Neural cell (in vitro differentiated cells): ENCODE measurements around the gene PGLYRP4. TPM values are rescaled to one million over a fixed set of nuclear protein-coding genes. Genes with fewer than 3 reads are reported as not detected.

Experiments used
- H2AFZ ChIP-seq: fragments of 200-600, 300-800 bp; sonication (generic), shearing (Covaris generic); 2 replicates; pipeline ENCODE4 v1.6.0; 2014; ENCODE audit warnings: low read depth, mild to moderate bottlenecking, antibody characterized with exemption, low read length, moderate library complexity
- H3F3A ChIP-seq: fragments of 200-600 bp; shearing (Covaris generic); 2 replicates; pipeline ENCODE4 v1.6.1; 2016; ENCODE audit warnings: mild to moderate bottlenecking, moderate library complexity, mixed read lengths, antibody characterized with exemption, low read length; ENCODE audit not compliant: insufficient read depth, poor library complexity, severe bottlenecking
- H3K27ac ChIP-seq: fragments of 200-600, 300-800 bp; sonication (generic), shearing (Covaris generic); 2 replicates; pipeline ENCODE4 v1.5.1; 2014; ENCODE audit warnings: mild to moderate bottlenecking, low read length, moderate library complexity
- H3K27me3 ChIP-seq: fragments of 300-800, 200-600 bp; sonication (generic), shearing (Covaris generic); 2 replicates; pipeline ENCODE4 v1.6.0; 2014; ENCODE audit warnings: mild to moderate bottlenecking, low read depth, low read length, moderate library complexity; ENCODE audit not compliant: insufficient read depth
- H3K36me3 ChIP-seq: fragments of 300-800, 200-600 bp; sonication (generic), shearing (Covaris generic); 2 replicates; pipeline ENCODE4 v1.5.1; 2014; ENCODE audit warnings: mild to moderate bottlenecking, antibody characterized with exemption, low read length, moderate library complexity; ENCODE audit not compliant: insufficient read depth
- H3K4me2 ChIP-seq: fragments of 300-800, 200-600 bp; sonication (generic), shearing (Covaris generic); 2 replicates; pipeline ENCODE4 v1.6.0; 2014; ENCODE audit warnings: mild to moderate bottlenecking, low read length
- H3K4me3 ChIP-seq: fragments of 300-800, 200-600 bp; sonication (generic), shearing (Covaris generic); 2 replicates; pipeline ENCODE4 v1.5.1; 2014; ENCODE audit warnings: mild to moderate bottlenecking, low read length, moderate library complexity
- H3K79me2 ChIP-seq: fragments of 200-600 bp; shearing (Covaris generic); replicated peaks from 2 replicates; pipeline ENCODE4 v1.6.0; 2014; ENCODE audit warnings: mild to moderate bottlenecking, low read length, moderate library complexity; ENCODE audit not compliant: insufficient read depth
- H3K9ac ChIP-seq: fragments of 300-800, 200-600 bp; sonication (generic), shearing (Covaris generic); 2 replicates; pipeline ENCODE4 v1.6.1; 2016; ENCODE audit warnings: mild to moderate bottlenecking, low read length, mixed read lengths
- H3K9me2 ChIP-seq: fragments of 200-600 bp; shearing (Covaris generic); 2 replicates; pipeline ENCODE4 v1.6.1; 2016; ENCODE audit warnings: mild to moderate bottlenecking, low read length, mixed read lengths; ENCODE audit not compliant: insufficient read depth
- H3K9me3 ChIP-seq: fragments of 200-600, 300-800 bp; sonication (generic), shearing (Covaris generic); 2 replicates; pipeline ENCODE4 v1.6.1; 2016; ENCODE audit warnings: mild to moderate bottlenecking, mixed run types, low read length, moderate library complexity, mixed read lengths
- H4K20me1 ChIP-seq: fragments of 200-600 bp; shearing (Covaris generic); 2 replicates; pipeline ENCODE4 v1.6.1; 2016; ENCODE audit warnings: mild to moderate bottlenecking, mixed run types; ENCODE audit not compliant: insufficient read depth
- CTCF ChIP-seq: fragments of 450-650 bp; IDR thresholded peaks from 2 replicates; pipeline ENCODE4 v1.5.1; 2014; ENCODE audit warnings: antibody characterized with exemption, mild to moderate bottlenecking, moderate library complexity; ENCODE audit not compliant: poor library complexity, severe bottlenecking
- EP300 ChIP-seq: fragments of 450-650 bp; conservative IDR thresholded peaks from 2 replicates; pipeline ENCODE4 v1.6.1; 2014; ENCODE audit warnings: antibody characterized with exemption, mild to moderate bottlenecking, moderate library complexity; ENCODE audit not compliant: poor library complexity, severe bottlenecking
- EZH2 ChIP-seq: fragments of 200-600, 300-800 bp; shearing (Covaris generic), sonication (generic); IDR thresholded peaks from 2 replicates; pipeline ENCODE4 v1.6.1; 2014; ENCODE audit warnings: antibody characterized with exemption, low read length, borderline replicate concordance, mild to moderate bottlenecking; ENCODE audit not compliant: insufficient read depth, poor library complexity, severe bottlenecking
- MXI1 ChIP-seq: fragments of 450-650 bp; conservative IDR thresholded peaks from 2 replicates; pipeline ENCODE4 v1.6.1; 2014; ENCODE audit warnings: antibody characterized with exemption, mild to moderate bottlenecking; ENCODE audit not compliant: poor library complexity, severe bottlenecking
- POLR2AphosphoS5 ChIP-seq: IDR thresholded peaks from 2 replicates; pipeline ENCODE4 v1.6.1; 2012
- RAD21 ChIP-seq: fragments of 450-650 bp; conservative IDR thresholded peaks from 2 replicates; pipeline ENCODE4 v1.6.1; 2014; ENCODE audit warnings: antibody characterized with exemption, mild to moderate bottlenecking, moderate library complexity
- REST ChIP-seq: IDR thresholded peaks from 2 replicates; pipeline ENCODE4 v1.6.1; 2012; ENCODE audit warnings: borderline replicate concordance
- SMC3 ChIP-seq: fragments of 450-650 bp; conservative IDR thresholded peaks from 2 replicates; pipeline ENCODE4 v1.6.1; 2014; ENCODE audit warnings: antibody characterized with exemption, mild to moderate bottlenecking, moderate library complexity; ENCODE audit not compliant: poor library complexity
- TAF1 ChIP-seq: IDR thresholded peaks from 2 replicates; pipeline ENCODE4 v1.6.1; 2012; ENCODE audit warnings: low read depth
- polyA plus RNA-seq: library from polyadenylated mRNA; depleted of rRNA; stranded (reverse); fragments of >200 nt; gene quantifications from 2 replicates; pipeline ENCODE4 v1.2.3, GENCODE V29; 2014

Gene PGLYRP4
- polyA plus RNA-seq, 1 donor from 2014 or later = not detected

- no peaks in the 10 kb centered on the region for H3K9me2 ChIP-seq
- no peaks in the 10 kb centered on the region for H4K20me1 ChIP-seq
- H3K27ac ChIP-seq = no peak overlapping the region
- H3K27me3 ChIP-seq = no peaks in the 10 kb centered on the region
- no peaks in the 10 kb centered on the region for H3K36me3 ChIP-seq
- no peak overlapping the region for H3K4me3 ChIP-seq
- no peak overlapping the region for H3K9ac ChIP-seq
- H3K4me2 ChIP-seq = no peak overlapping the region
- no peaks in the 10 kb centered on the region for H3K9me3 ChIP-seq
- H3F3A ChIP-seq = no peaks in the 10 kb centered on the region
- TF ChIP-seq REST = no peak
- no peak for TF ChIP-seq TAF1
- no peak for TF ChIP-seq EP300
- TF ChIP-seq POLR2AphosphoS5 = no peak
- TF ChIP-seq EZH2 = no peak
- TF ChIP-seq MXI1 = no peak
- no peak for TF ChIP-seq RAD21
- no peak for TF ChIP-seq CTCF
- no peak for TF ChIP-seq SMC3
- H2AFZ ChIP-seq = no peak overlapping the region
- no peaks in the 10 kb centered on the region for H3K79me2 ChIP-seq
Observed at GRCh38 chr1:153395776-153396175, 47.1 kb upstream of the PGLYRP4 start.

DNA sequence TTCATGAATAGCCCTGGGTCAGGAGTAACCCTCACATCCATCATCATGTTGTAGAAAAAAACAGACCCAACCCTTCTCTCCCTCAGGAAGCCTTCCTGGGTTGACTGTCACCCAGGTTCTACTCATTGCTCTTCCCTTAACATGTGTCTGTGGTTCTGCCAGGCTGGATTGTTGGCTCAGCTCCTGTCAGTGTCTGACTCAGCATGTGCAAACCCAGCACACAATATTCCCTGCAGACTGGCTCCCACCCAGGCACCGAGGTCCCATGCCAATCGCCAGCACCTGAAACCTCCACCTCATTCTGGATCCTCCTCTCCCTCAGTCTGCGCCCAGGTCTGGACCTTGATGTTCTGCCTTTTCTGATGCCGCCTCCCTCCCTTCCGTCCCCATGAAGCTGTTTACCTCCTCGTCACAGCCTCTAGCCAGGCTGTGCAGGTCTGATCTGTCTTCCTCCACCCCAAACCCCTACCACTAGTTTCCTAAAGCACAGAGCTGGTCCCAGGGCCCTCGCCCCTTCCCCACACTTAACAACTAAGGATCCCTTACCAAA lies 46.6 kb upstream of the PGLYRP4 start:
- H4K20me1 ChIP-seq = no peaks in the 10 kb centered on the region
- H3F3A ChIP-seq = no peaks in the 10 kb centered on the region
- H3K27ac ChIP-seq = no peak overlapping the region
- H3K4me3 ChIP-seq = no peak overlapping the region
- H3K4me2 ChIP-seq = no peak overlapping the region
- H3K9me2 ChIP-seq = no peaks in the 10 kb centered on the region
- no peaks in the 10 kb centered on the region for H3K9me3 ChIP-seq
- no peaks in the 10 kb centered on the region for H3K27me3 ChIP-seq
- H3K79me2 ChIP-seq = no peaks in the 10 kb centered on the region
- no peak overlapping the region for H2AFZ ChIP-seq
- H3K9ac ChIP-seq = no peak overlapping the region
- no peaks in the 10 kb centered on the region for H3K36me3 ChIP-seq
- TF ChIP-seq SMC3 (no peak), RAD21 (no peak), POLR2AphosphoS5 (no peak)

DNA sequence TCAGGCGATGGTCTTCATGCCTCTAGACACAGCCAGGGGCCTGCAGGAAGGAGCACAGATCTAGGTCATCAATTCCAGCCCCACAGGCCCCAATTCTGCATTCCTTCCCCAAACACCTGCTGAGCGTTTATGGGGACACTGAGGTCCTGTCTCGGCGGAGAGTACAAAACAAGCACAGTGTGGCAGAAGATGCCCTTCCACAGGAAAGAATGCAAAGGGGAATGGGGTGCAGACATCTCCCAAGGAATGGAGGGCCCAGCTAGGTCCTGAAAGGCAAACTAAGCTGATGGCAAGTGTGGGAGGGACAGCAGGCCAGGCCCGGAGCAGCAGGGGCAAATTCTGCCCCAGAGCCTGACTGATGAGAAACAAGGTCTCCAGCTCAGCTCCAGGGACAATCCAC lies 45.8 kb upstream of the PGLYRP4 start:
- Histone ChIP-seq H4K20me1 (no peaks in the 10 kb centered on the region), H3K4me2 (no peak overlapping the region), H3K36me3 (no peaks in the 10 kb centered on the region), H3F3A (no peaks in the 10 kb centered on the region), H3K9me3 (no peaks in the 10 kb centered on the region), H3K4me3 (no peak overlapping the region), H3K9ac (no peak overlapping the region), H3K27ac (no peak overlapping the region), H3K27me3 (no peaks in the 10 kb centered on the region), H3K79me2 (no peaks in the 10 kb centered on the region), H3K9me2 (no peaks in the 10 kb centered on the region), H2AFZ (no peak overlapping the region)
- TF ChIP-seq TAF1 (no peak), EP300 (no peak), EZH2 (no peak)
